Endometrial microvascular endothelial cells (primary cell): Measurements from ENCODE around the gene INAFM2. TPM values are rescaled to one million over a fixed set of nuclear protein-coding genes. Genes with fewer than 3 reads are reported as not detected.

Source experiments
- in situ Hi-C: cut with HindIII; loops from 2 replicates; pipeline ENCODE4 v1.10.0; 2017; ENCODE audit warnings: low sequenced_read_pairs, low pct_unique_long_range_greater_than_20kb; ENCODE audit errors: inconsistent ontology term
- total RNA-seq: library from RNA; depleted of rRNA; stranded (reverse); fragments of >200 nt; gene quantifications from one replicate; pipeline ENCODE4 v1.2.3, GENCODE V29; 2015; ENCODE audit errors: inconsistent ontology term

Gene INAFM2
- total RNA-seq, 1 donor from 2014 or later = 15.1 TPM

DNA sequence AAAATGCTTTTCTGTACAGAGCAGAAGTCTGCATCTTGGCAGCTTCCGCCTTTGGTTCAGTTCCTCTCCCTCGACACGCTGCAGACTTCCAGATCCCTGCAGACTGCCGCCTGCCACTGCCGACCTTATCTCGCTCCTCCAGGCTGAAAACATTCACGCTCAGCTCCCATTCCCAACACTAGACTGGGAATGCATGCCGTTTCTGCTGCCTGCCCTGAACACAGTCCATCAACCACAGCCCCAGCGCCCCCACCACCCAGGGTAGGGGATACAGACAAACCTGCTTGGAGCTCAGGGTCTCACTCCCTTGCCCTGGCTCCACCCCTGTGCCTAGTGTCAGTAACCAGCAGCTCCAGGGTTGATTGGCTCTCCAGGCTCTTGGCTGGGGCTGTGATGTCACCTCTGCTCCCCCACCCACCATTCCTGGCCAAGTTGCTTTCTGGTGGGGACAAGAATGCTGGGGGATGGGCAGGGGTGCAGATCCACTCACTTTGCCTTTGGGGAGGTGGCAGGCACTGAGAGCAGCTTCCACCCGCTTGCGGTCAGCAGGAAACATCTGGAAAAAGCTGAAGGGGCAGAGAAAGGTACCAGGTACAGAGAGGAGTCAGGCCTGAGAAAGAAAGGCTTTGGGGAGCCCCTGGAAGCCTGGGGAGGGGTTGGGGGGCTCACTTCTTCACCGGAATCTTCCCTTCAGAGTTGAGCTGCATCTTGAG, 21.9 kb upstream of the INAFM2 start:
- in situ Hi-C loops = no loop called here

DNA sequence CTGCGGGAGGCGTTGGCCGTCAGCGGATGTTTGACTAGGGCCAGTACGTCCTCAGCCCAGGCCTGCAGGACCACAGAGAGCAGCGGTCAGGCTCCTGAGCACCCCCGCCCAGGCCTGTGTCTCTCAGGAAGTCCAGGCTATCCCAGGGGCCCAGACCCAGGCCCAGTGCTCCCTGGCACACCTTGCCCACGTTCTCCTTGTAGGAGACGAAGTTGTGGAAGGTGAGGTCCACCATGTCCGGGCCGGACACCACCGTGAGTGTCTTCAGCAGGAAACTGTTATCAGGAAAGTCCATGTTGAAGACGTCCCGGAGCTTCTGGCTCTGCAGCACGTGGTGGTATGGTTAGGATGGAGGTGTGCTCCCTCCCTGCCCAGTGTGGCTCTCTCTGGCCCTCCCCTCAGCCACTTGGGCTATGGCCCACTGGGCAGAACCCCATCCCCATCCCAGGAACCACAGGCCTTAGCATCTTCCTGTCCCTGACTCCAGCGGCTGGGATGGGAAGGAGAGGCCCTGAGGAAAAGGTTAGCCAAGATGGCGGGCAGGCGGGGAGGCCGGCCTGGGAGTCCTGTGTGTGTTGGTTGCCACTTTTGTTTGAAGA, 21.1 kb upstream of the INAFM2 start:
- in situ Hi-C loops = no loop called here

- in situ Hi-C loops = no loop called here
Observed at GRCh38 chr15:40302981-40303380, 20.5 kb upstream of the INAFM2 start.

DNA sequence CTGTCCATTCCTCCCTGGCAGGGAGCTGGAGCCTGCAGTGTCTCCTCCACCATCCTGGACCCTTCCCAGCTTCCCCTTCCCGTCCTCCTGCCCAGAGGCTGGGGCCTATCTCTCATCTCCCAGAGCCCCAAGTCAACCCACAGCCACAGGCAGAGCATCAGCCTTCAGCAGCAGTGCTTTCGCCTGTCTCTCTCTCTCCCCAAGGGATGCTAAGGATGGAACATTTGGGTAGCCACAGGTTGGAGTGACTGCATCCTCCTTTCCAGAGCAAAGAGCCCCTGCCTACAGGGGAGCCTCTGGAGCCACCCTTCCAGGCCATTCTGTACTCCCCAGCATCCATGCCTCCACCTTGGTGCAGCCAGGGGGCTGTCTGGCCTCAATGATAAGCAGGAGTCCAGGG, 19.9 kb upstream of the INAFM2 start:
- in situ Hi-C loops = no loop called here

DNA sequence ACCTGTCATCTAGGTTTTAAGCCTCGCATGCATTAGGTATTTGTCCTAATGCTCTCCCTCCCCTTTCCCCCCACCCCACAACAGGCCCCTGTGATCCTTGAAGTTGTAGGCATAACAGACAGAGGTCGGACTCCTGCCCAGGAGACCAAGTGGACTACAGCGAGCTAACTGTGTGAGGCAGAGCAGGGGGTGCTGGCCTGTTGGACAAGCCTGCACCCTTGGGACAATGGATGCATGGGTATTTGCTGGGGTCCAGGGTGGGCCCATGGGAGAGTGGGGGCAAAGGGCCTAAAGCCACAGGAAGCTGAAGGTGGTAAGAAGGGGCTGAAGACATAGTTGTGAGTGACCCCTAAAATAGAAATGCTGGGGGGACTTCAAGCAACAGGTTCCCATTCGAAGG, 18.2 kb upstream of the INAFM2 start:
- in situ Hi-C loops = no loop called here

DNA sequence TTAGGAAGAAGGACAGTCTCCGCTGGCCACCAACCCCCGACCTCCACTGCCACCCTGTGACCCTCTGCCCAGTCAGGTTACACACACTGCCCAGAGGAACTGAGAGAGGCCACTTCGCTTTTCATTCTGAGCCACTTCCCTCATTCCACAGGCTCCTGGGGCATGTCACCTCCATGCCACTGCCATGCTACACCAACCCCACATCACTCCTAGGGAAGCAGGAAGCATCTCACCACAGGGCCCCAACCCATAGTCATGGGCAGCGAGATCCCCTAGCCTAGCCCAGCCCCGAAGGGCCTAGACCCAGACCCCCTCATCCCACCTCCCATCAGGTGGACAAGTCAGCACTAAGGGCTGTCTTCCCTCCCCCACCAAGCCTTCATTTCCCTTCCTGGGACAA, 17.1 kb upstream of the INAFM2 start:
- in situ Hi-C loops = no loop called here

DNA sequence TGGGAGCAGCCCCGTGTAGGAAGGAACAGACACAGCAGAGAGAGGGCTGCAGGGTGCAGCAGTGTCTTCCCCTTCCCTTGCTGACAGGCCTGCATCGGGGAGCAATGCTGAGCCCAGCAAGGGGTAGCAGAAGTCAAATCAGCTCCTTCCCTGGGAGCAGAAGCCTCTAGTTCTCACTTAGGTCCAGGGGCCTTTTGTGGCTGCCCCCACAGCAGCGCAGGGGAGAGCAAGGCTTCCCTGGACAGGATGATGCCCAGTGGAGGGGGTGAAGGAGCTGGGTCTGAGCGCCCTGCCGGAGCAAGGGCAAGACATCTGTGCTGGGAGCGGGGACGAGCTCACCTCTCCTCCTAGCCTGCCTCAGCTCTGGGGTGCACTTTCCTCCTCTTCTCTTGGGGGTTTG, 16.6 kb upstream of the INAFM2 start:
- in situ Hi-C loops = no loop called here

GRCh38 chr15:40307421-40308211, 15.9 kb upstream of the INAFM2 start, which contains the start of gene PLCB2:
Gene PLCB2, minus strand, starts transcription at chr15:40307935. Its CDS starts 263 bp downstream, at chr15:40307672.
- in situ Hi-C loops = no loop called here

DNA sequence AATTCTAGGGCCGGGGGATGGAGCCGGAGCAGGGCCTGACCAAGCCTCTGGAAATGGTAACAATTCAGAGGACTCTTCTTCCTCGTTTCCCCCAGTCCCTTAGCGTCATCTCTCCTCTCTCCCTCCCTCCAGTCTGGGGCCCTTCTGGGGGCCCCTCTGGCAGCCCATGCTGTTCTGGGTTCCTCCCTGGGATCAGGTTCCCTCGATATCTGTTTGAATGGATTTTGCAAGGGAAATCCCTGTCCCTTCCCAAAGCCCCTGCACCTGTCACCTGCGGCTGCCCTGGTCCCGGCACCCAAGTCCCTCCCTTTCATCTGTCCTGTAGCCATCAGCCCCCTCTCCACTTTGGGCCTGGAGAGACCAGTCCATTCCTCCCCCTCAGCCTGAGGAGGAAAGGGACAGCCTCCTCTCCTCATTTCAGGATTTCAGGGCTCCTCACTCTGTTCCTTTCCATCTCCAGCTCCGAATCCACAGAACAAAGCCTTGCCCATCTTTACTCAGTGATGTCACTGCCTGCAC, 14.1 kb upstream of the INAFM2 start:
- in situ Hi-C loops = no loop called here

DNA sequence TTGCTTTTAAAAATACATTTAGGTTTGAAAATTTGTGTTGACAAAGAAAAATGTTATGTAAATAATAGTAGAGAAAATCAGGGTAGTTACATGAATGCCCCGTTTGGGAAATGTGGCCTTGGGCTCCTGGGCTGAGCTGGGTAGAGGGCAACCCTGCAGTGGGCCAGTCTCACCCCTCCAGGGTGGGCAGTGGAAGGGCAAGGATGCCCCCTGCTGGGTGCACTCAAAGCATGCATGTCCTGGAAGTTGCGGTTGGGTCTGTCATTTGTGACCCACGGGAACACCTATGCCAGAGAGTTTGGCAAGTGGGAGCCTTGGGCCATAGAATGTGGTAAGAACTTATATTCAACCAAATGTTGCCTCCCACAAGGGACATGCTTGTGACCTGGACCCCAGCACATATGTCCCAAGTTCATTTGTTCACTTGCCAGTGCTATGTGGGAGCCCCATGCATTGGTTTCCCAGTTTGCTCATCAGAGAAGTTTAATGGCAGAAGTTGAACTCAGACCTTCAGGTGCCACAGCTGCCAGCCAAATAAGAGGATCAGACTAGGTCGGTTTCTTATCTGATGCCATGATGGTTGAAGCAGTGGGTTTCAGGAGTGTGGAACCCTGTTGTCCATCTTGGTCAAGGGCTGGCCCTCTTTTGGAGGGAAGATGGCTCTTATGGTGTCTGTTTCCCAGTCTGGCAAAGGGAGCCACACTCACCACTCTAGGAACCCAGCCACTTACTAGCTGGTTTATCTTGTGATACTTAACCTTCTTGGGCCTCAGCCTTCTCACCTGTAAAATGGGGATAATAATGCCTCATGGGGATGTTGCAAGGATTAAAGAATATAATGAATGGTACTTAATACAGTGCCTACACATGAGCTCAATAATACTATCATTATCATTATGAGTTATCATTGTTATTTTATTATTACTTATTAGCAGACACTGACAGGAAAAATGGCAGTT, 13.2 kb upstream of the INAFM2 start:
- in situ Hi-C loops = no loop called here

- in situ Hi-C loops = no loop called here
Observed at GRCh38 chr15:40310993-40311392, 12.5 kb upstream of the INAFM2 start.

GRCh38 chr15:40312370-40313158, 10.9 kb upstream of the INAFM2 start:
- in situ Hi-C loops = no loop called here

DNA sequence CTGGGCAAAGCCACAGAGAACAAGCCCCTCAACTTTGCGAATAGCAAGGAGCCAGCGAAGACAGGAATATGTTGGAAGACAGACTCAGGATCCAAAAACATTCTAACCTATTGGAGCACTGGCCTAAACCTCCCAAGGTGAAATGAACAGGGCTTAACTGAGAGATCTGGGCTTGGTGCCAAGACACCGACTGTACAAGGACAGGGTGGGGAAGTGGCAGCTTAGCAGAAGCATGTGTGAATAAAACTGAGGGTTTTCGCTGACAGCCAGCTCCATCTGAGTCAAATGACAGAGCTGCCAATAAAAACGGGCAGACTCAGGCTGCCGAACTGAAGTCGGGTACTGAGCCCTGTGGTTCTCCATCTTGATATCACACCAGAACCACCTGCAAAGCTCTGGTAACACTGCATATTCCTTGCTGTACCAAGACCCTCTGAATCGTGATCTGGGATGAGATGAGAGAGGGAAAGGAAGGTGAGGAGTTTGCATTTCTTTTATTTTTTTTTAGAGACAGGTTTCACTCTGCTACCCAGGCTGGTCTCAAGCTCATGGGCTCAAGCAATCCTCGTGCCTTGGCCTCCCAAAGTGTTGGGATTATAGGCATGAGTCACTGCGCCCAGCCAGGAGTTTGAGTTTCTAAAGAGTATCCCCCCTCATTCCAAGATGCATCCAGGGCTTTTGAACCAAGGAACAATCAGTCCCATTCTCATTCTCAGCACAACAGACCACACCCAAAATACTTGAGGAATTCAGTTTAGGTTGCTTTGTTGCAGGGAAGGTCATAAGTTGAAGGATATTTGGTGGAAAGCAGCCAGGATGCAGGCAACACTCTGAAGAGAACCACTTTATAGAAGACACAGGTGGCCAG, 9.7 kb upstream of the INAFM2 start:
- in situ Hi-C loops = no loop called here

DNA sequence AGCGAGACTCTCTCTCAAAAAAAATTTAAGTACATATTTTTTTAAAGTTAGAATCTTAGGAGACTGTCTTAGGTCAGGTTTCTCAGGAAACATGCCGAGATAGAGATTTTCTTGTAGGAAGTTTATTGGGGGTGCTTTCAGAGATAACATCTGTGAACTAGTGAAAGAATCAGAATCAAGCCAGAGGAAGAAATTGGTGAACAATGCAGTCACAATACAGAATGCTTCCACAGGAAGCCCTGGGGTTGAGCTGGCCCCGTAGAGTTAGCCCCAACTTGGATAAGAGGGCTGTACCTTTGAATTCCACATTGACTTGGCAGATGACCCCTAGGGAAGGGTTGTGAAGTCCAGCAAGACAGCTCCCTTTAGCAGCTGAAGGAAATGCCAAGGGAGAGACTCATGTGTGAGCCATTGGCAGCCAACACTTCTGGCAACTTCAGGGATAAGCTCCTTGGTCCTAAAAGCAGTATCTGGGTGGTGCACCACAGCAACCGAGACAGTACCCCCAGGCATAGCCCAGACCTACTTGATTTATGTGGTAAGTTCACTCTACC, 8.7 kb upstream of the INAFM2 start:
- in situ Hi-C loops = no loop called here

GRCh38 chr15:40316931-40317330, 6.6 kb upstream of the INAFM2 start:
- in situ Hi-C loops = no loop called here

- in situ Hi-C loops = no loop called here
Observed at GRCh38 chr15:40317580-40317979, 5.9 kb upstream of the INAFM2 start.

DNA sequence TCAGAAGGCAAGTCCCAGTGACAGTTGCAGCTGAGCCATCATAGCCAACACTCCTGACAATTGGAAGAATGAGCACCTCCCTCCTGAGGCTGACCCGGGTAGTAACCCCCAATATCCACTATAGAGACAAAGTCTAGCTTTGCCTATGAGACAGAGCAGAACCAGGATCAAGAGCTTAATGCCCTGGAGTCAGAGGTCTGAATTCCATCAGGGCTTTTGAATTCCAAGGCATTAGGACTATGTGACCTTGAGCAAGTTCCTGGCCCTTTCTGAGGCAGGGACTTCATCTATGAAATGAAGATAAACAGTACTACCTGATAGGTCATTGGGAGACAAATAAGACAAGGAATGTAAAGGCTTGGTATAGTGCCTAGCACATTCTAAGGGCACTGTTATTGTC, 3.1 kb upstream of the INAFM2 start:
- in situ Hi-C loops = no loop called here
